ENCODE data around the gene PLEKHM3.

Gene PLEKHM3

DNA sequence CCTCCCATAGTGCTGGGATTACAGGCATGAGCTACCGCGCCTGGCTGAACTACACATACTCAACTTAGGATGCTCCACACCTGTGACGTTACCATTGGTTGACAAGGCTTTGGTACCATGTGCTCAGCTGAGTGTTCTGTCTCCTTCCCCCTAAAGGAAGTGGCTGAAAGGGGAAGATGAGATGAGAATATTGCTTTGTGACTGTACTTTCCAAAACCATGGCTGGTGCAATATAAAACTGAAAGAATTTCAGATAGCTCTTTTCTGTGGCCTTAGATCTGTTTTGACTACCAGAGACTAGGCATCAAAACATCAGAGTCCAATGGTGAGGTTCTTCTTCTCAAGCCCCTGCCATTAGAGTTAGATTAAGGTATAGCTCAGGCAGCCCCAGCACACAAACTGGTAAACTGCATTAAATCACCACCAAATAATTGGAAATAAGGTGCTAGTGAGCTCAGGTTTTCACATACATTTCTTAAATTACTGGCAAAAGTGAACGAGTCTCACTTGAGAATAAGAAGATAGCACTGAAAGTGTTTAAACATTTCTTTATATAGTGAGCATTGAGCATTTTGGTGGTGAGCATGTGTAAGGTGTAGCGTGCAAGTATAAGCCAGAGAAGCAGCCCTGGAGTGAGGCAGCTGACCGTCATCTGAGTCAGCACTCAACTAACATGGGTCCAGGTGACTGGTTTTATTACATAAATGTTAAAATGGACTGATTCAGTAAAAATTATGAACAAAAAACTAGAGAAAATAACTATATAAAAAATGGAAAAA, 142.1 kb downstream of the PLEKHM3 start:
- DNase-seq, result no peak

DNA sequence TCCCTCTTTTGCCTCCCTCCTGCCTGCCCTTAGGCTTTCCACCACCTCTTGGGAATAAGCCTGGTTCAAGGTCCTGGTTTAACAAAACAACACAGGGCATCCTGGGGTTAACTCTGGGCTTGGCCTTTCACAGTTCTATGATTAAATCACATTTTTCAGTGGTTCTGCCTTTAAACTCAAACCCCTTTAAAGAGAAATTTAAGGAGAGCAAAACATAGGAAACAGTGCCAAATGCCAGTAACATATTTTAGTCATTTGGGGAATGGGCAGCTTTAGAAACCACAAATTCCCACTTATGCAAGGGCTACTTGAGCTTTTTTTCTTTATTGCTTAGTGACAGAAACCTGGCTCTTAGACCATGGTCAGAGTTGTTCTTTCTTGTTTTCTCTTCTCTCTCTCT, 143.4 kb downstream of the PLEKHM3 start:
- peak; percentile 46 for DNase-seq

DNA sequence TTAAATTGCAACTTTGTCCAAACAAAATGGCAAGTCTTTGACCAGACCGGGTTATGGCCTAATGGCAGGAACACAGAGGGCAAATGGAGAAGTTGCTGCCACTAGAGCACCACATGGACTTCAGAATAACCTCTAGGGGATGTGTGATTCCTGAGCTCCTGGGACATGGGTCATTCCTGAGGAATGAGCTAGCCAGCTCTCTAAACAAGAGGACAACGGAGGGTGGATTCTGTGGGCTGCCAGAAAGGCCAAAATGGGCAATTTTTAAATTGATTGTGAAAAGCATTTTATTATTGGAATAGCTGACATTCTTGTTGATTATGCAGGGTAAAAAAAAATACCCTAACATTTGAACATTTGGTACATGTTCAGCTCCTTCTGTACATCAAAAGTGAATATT, 145.8 kb downstream of the PLEKHM3 start:
- peak; percentile 81 for DNase-seq

DNA sequence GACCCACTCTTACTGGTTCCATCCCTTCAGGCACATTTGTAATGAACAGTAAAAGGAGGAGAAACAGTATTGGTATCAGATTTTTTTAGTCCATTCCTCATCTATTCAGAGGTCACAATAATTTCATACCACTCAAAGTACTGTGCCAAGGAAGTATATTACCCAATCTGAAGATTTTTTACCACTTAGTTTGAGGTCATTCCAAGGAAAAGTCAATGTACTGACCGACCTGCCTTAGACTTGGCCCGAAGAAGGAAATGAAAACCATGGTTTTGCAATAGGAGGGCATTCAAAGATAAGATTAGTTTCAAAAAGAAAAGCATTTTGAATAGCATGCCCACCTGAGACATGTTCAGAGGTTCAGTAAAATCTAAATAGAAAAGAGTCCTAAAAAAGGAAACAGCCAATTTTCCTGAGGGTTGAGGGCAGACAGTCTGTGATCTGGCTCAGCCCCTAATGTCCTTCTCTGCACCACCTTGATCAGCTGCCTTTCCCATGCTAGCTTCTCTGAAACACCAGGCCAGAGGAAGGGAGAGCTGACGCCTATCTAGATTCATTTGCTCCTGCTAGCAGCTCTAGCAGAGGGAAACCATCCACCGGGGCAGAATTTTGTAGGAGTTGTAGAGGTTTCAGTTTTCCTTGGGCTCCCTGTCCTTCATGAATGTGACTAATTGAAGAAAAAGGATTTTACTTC, 148.3 kb downstream of the PLEKHM3 start:
- no peak for DNase-seq

DNA sequence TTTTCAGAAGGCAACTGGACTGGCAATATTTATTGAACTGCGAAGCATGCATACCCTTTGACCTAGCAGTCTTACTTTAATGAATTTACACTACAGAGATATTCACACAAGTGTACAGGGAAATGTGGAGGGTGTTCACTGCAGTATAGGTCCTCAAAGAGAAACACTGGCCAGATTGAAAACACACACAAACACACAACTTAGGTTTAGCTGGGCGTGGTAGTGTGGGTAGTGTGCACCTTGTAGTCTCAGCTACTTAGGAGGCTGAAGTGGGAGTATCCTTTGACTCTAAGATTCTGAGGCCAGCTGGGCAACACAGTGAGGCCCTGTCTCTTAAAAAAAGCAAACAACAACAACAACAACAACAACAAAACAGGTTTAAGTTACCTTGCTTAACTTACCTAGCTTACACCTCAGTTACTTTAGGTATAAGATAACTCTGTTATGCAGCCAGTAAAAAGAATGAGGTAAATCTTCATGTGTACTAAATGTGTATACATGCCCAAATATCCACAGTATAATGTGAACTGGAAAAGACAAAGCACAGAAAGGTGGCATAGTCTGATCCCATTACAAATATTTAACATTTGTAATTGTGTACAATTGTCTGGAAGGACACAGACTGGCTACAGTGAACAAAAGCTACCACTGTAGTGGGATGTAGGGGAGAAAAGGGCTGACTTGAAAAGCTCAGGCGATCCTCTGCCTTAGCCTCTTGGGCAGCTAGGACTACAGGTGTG, 149.7 kb downstream of the PLEKHM3 start:
- no peak for DNase-seq

DNA sequence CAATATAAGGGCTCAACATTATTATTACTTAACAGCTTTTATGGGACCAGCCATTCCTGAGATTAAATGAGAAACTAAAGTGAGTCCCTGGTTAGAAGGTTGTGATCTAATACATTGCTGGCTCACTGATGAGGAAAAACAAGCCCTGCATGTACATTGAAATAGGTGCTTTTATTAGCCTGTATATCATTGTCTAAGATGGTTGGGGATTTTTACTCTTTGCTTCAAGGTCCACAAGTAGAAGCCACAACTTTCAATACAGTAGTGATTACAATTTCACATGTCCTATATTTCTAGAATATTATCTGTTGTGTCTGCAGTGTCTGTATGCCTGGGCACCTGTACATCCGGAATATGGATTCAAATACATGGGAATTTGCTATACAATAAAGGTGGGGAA, 151.5 kb downstream of the PLEKHM3 start:
- no peak for DNase-seq

DNA sequence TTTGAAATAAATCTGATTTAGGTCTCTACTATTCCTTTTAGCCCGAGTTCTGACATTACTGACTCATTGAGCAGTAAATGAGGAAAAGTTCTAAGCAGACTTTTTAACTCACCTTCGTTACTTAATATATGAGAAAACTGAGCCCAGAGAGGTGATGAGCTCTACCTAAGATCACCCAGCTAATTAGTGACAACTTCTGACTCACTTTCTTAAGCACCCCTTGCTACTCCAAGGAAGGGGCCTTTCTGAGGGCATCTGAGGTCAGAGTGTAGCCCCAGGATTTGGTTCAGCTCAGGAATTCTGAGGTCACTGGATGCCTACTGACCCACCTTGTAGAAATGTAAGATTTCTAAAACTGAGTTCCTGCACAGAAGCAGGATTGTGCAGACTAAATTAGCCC, 153.4 kb downstream of the PLEKHM3 start:
- no peak for DNase-seq

DNA sequence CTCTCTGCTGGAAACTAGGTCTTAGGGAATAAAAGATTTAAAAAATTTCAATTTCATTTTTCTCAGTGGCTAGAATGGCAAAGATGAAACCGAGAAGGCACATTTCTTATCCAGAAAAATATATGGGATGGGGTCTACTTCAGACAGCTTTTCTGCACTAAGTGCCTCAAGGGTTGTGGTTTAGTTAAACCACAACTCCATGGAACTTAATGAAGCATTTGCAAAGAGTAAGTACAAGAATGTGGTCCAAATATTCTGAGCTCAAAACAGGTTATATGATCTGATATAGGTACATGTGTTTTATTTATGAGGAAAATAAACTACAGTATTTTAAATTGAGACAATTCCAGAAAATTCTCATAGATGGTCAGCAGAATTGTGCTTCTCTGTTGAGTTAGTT, 153.8 kb downstream of the PLEKHM3 start:
- no peak for DNase-seq

DNA sequence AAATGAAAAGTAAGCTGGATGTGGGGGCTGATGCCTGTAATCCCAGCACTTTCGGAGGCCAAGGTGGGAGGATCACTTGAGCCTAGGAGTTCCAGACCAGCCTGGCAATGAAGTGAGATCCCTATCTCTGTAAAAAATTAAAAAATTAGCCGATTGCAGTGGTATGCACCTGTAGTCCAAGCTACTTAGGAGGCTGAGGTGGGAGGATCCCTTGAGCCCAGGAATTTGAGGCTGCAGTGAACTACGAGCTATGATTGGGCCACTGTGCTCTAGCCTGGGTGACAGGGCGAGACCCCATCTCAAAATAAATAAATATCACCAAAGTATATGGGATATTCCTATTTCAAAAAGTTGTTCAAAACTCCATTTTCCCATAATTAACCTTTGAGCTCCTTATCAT, 154.5 kb downstream of the PLEKHM3 start:
- DNase-seq, result no peak

DNA sequence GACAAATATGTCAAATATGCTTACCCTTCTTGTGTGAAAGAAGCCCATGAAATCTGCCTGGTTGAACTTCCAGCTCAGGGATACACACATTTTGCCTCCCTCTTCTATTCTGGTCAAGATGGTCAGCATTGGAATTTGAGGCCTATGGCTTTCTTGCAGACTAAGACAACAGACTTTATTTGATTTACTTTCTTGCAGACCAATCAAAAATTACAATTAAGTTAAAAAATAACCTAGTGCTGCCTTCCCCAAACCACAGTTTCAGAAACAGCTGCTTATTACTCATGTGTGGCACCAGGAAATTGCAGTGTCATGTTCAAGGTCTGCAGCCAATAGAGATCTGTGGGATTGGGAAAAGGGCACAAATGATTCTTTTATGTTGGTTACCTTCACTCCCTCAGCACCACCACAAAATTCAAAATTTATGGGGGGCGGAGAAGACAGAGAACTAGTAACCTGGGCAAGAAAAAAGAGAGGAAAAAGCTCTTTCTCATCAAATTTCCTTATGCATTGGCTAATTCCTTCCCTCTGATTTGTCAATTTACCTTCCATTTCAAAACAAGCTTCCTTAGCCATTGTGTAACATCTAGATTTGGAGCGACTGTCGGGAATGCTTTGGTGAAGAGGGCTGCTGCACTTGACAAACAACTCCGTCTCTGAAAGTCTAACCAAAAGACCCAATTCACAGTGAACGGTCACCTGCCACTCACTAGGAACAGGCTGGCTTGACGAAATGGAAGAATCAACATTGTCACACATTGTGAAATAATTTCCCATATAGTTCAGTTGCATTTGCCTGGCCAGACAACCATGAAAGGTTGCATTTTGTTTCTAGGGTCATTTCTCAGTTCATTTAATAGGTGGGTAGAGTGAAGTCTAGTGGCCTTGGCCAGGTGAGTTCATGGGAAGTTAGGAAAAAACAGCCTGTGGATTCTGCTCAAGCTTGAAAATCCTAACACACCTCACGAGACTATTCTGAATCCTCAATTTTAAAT, 155.2 kb downstream of the PLEKHM3 start:
- DNase-seq, result peak; percentile 53

DNA sequence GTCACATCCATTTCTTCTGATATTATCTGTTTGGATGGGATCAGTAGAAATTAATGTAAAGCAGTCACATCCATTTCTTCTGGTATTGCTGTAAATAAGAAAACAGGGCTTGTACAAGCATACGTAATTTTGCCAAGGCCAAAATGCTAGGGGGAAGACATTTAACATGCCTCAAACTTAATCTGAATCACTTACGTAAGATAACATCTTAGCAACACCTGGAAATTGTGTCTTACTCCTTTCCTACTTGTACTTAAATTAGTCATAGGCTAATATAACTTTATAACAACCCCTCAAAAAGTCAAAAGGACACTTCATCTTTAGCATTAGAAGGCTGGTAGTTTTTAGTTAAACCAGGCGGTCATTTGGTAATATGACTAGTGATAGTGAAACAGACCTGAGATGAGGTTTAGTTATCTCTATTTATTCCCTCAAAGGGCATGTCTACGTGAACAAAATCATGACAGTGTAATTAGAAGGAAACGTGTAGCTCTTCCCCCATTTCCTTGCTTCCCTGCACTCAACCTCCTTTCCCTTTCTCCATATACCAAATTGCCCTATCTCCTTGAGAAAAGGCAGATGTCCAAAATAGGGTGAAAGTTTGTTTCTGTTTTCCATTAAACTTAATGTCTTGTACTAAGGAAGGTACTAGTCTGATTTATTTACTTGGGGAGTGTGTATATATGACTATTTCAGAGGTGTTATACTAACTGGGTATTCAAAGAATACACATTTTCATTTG, 156.3 kb downstream of the PLEKHM3 start:
- no peak for DNase-seq

DNA sequence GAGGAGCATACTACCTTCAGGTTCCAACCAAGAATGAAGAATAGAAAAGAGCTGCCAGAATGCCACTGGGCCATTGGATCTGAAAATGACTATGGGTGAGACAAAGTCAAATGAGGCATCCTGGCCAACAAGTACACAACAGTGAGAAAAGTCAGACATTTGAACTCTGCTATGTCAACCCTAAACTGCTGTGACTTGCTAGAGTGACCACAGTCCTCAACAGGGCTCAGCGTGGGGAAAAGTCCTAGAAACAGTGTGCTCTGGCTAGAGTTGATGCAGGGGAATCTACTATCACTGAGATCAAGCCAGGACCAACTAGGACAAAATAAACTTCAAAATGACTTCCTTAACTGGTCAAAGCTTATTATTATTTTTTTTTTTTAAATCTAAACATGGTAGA, 157.4 kb downstream of the PLEKHM3 start:
- DNase-seq, result no peak

DNA sequence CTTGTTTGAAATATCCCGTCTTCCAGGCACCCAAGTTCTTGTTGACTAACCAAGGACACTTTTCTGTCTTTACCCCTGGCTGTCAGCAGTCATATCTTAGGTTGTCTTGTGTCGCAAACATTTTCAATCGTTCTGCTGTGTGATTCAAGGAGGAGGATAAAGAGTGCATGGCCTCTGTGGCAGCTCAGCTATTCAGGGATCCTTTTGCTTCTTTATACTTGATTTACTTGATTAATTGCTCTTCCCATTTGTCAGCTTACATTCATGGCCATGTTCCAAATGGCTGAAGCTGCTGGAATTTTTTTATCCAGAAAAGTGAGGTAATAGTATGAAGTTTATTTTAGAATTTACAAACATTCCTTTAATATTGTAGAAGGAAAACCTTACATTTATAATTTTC, 158.3 kb downstream of the PLEKHM3 start:
- peak; percentile 25 for DNase-seq

DNA sequence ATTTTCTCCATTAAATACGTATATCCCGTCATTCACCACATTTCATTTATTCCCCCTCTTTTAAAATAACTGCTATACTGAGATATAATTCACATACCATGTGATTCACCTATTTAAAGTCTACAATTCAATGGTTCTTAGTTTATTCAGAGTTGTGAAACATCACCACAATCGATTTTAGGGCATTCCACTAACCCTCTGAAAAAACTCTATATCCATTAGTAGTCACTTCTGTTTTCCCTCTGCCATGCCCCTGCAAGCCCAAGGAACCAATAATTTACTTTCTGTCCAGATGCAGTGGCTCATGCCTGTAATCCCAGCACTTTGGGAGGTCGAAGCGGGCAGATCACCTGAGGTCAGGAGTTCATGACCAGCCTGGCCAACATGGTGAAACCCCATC, 160.1 kb downstream of the PLEKHM3 start:
- DNase-seq, result no peak

DNA sequence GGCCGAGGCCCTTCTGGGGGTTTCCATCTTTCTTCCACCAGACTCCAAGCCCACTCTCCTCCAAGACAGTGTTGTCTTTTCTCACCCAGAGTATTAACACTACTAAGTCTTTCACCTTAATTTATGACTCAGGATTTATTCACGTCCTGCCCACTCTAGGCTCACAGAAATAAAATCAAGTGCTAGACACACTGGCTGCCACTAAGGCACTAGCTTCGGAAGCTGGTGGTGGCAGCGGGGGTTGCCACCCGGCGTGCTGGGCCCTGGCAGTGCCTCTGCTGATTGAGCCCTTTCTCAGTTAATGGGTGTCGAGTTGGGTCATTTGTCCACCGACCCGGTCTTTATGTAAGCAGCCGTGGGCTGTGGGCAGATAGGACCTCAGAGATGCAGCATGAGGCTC, 162.0 kb downstream of the PLEKHM3 start:
- DNase-seq, result no peak

DNA sequence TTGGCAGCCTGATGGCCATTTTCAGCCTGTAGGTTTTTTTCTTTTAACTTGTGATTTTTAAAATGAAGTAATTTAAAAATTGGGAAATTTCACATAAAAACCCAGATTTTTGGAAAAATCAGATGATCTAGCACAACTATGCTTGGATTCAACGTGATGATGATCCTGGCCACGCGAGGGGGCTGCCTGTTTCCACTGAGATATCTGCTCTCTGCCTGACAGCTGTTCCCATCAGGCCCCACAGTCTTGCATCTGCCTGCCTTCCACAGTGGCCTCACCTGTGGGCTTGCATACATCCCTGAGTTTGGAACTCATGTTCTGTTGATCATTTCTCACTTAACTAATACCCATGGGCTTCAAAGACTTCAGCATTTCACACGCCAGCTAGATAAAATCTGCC, 163.5 kb downstream of the PLEKHM3 start:
- DNase-seq, result no peak

DNA sequence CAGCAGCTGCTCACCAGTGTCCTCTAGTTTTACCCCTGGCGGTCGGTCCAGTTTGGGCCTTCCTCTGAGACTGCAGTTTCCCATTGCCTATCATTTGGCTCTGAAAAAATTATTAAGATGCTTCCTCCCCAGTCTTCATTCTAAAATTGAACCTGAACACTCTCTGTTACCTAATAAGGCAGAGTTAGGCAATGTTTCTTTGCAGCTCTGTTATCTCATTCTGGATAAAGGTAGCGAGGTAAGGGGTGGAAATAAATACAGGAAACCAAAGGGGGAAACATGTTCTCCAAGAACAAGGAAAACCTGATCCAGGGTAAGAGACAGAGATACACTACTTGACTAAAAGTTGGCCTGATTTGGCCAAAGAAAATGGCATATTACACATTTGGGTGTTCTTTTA, 164.6 kb downstream of the PLEKHM3 start:
- DNase-seq, result no peak

DNA sequence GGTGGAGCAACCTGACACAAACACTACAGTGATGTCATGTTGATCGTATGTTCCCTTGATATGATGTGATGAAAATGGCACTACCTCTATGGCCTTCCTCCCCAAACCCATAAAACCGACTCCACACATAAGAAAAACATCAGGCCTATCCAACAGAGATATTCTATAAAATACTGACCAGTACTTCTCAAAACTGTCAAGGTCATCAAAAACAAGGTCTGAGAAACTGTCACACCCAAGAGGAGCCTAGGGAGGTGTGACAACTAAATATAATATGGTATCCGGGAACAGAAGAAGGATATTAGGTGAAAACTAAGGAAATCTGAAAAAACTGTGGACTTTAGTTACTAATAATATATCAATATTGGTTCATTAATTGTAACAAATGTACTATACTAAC, 169.7 kb downstream of the PLEKHM3 start:
- DNase-seq, result no peak

DNA sequence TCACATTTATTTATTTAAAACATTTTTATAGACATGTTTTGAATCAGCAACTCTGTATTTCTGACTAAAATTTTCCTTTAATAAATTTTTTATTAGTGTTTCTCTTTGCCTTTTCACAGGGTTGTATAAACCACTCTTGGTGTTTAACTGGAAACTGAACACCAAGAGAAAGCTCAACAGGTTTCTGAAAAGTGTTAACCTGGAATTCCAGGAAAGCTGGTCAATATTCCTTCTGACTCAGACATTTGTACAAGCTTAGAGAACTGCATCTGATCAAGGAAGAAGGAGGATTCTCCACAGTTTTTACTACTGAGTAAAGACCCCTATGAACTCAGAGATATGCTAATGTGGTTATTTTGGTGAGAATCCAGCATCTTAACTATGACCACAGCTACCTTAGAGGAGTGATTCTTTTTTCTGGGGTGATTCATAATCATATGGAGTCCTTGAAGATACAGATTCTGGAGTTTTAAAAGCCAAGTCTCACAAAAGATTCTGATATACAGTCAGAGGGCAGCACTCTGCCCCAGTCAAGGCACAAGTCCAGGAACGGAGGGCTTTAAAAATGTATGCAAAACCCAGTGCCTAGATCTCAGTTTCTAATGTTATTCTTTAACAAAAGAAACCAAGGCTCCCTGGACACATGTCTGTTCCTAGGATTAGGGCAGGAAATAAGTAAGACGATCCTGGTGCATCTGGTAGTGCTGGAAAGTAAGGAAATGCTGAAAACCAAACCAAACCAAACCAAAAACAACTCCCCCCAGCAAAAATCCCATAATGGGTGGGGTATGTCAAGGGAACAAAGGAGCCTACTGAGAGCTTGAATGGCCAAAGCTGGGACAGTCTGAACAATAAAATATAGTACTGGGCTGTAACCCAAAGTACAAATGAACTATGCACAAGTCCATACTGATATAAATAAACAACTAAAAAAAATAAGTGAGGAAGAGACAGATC, 170.6 kb downstream of the PLEKHM3 start:
- DNase-seq, result peak; percentile 68

DNA sequence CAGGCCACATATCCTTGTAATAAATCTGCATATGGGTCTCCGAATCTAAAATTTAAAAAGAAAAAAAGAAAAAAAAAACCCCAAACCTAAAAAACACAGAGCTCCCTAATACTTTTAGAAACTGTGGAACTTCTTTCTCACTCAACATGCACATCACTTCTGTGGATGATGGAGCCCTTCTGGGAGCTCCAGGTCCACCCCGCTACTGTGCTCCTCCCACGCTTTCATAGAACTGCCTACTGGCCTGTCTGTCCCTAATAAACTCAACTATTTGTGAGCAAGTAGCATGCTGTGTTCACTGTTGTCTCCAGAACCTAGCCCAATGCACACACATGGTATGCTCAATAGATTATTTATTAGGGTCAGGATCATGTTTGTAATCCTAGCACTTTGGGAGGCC, 172.5 kb downstream of the PLEKHM3 start:
- no peak for DNase-seq
